ENCODE data around the gene DGKG. TPM values are rescaled to one million over a fixed set of nuclear protein-coding genes. Genes with fewer than 3 reads are reported as not detected.

DGKG gene
- total RNA-seq, 1 experiment from 2014 or later, result 0.36 TPM

DNA sequence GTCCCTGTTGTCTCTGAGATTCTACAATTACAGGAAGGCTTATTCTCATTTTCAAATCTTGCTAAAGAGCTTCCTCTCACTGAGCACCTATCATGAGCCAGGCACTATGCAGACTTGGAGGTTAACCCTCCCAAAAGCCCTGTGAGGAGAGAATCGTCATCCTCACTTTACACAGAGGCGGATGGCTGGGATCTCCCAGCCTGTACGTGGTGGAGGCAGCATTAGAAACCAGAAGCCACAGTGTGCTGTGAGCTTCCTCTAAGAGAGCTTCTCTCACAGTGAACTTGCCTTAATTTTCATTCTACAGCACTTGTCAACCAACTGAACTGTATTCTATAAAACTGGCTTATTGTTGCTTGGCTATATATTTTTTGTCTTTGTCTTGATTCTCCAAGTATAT is 6.1 kb upstream of the DGKG start:
- no peak for DNase-seq (ENCODE audit: low spot score)

GRCh38 chr3:186367631-186368030 is 5.6 kb upstream of the DGKG start:
- DNase-seq (ENCODE audit: low spot score), result no peak

DNA sequence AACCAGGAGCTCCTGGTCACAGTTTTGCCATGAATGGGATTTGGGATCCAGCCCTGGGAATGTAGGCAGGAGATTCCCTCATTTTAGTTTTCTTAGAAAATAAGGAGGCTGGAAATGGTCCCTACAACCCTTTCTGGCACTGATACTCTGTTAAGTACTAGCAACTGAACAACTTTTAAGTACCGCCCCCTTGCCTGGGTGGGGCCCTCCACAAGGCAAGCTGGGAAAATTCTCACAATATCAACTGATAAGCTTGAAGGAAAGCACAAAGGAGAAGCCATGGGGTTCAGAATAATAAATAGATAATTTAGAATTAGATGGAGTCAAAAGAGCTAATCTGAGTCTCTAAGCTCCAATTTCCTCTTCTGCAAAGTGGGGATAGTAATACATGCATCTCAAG is 4.2 kb upstream of the DGKG start:
- DNase-seq (ENCODE audit: low spot score), result no peak

DNA sequence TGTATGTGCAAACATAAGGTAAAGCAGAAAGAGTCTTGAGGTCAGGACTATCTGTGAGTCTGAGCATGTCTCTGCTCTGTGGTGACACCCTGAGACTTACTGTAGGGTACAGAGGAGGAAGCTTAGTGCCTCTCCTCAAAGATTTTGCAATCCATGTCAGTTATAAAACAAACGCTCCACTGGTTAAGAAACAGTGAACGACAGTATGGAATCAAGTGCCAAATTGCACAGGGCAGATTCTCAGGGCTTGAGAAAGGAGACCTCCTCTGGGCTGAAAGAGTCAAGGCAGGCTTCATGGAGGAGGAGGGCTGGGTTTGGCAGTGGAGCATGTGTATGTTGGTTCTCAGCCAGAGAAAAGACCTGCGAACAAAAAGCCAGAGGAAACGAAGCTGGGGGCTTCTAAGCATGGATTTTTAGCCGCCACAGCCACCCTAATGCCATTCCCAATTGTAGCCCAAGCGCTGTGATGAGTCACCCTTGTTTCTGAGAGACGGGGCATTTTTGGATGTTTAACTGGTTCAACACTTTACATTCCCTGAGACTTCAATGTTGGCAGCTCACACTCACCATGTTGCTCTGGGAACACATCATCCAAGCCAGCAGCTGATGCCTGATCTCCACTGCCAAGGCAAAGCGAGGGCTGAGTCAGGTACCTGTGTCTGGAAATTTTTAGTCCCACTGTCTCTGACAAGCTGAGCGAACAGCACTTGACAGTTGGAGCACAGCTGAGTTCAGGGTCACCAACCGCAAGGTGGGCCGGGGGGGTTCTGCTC is 3.4 kb upstream of the DGKG start:
- DNase-seq (ENCODE audit: low spot score), result no peak

DNA sequence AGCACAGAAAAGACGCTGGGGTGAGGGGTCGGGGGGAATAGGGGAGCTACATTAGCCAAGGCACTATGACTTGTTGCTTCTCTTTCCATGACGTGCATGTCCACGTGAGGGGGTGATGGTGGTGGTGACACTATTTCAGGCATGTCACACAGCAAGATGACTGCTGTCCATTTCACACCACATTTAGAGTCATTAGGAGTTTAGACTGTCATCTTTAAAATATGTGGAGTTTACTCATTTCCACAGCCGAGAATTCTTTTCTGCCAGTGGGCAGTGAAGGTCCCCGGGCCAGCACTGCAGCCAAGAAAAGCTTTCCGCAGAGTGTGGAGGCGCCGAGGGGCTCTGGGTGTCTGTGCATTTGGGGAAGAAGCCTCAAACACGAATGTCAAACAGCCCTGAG is 954 bp upstream of the DGKG start:
- DNase-seq (ENCODE audit: low spot score), result no peak

GRCh38 chr3:186362537-186362842 is 456 bp upstream of the DGKG start:
- no peak for DNase-seq (ENCODE audit: low spot score)

DNA sequence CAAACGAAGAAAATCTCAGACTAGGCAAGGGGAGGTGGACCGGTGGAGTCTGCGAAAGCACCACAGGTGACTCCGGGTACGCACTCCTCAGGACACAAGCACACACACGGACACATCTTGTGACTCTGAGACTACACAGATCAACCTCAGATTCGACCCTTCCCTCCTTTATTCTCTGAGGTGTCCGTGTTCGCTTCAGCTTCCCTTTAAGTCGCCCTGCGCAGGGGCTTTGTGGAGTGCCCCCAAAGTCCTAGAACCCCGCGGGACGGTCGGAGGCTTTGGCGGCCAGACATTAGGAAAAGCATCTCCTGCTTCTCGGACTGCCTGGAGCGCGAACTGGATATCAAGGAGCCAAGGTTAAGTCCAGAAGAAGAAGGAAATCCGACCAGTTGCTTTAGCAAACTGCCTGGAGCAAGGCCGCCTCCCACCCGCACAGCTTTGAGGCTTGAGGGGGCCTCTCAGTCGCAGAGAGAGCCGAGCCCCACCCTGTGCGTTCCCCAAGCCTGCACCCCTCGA is 730 bp downstream of the DGKG start:
- no peak for DNase-seq (ENCODE audit: low spot score)

- DNase-seq (ENCODE audit: low spot score), result no peak
Observed at GRCh38 chr3:186360779-186361178, 1.3 kb downstream of the DGKG start.

DNA sequence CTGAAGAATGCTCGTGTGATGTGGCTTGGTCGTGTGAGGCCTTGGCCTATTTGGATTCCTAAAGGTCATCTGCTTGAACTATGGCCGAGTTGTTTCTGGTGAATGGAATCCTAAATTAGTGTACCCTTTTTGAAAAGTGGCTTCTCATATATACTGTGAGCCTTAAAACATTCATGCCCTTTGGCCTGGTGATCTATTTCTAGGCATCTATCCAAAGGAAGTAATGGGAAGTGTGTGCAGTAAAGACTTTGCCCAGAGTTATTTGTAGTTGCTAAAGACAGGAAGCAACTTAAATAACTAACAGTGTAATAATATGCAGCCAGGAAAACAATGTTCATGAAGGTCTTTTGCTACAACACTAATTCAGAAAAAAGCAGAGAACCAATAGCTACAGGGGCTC is 3.0 kb downstream of the DGKG start:
- no peak for DNase-seq (ENCODE audit: low spot score)

DNA sequence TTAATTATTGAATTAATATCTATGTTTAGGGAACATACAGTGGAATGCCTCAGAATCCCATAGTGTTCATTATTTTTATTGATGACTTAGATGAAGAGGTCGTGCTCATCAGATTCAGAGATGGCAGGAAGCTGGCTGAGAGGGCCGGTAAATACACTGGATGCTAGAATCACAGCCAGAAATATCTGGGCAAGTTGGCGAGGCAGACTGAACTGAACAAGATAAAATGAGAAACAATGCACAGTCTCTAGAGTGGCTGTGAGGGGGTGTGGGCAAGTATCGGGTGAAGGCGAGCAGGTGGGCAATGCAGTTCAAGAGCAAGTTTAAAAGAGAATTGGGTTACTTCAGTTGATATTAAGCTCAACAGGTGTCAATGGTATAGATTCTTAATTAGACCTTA is 5.9 kb downstream of the DGKG start:
- no peak for DNase-seq (ENCODE audit: low spot score)

DNA sequence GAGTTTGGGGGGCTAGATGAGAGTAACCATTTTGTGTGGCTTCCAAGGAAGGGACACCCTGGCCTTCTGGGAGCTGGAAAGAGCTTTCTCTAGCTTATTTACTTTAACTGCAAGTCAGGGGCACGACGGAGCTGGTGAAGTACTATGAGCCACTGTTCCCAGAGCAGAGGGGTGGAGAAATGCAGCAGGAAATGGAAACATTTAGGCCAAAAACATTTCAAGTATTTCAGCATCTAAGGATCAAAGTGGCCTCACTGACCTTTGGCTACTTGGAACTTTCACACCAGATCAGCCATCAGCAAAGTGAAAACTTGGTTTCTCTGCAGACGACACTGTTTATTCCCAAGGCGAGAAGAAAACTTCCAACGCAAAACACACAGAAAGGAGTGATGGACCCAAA is 7.9 kb downstream of the DGKG start:
- DNase-seq (ENCODE audit: low spot score), result no peak

DNA sequence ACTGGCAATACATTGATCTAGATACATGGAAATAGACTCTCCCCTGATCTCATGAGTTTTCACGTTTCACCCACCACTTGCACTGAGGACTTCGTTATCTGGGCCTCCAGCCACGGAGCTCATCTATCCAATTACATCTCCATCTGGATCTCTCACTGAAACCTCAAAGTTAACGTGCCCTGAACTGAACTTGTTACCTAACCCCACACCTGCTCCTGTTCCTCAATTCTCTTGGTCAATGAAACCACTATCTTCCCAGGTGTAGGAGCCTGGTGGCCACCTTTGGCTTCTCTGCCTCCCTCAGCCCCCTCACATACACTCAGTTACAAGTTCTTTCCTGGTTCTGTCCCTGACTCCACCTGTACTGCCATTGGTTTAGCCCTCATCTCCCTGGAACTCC is 9.7 kb downstream of the DGKG start:
- DNase-seq (ENCODE audit: low spot score), result no peak

- no peak for DNase-seq (ENCODE audit: low spot score)
Observed at GRCh38 chr3:186342197-186342596, 19.8 kb downstream of the DGKG start.

GRCh38 chr3:186340204-186340603 is 21.8 kb downstream of the DGKG start:
- no peak for DNase-seq (ENCODE audit: low spot score)

- no peak for DNase-seq (ENCODE audit: low spot score)
Observed at GRCh38 chr3:186339180-186339918, 22.7 kb downstream of the DGKG start.

GRCh38 chr3:186333256-186333655 is 28.8 kb downstream of the DGKG start:
- no peak for DNase-seq (ENCODE audit: low spot score)

- no peak for DNase-seq (ENCODE audit: low spot score)
Observed at GRCh38 chr3:186330772-186331460, 31.1 kb downstream of the DGKG start.

- DNase-seq (ENCODE audit: low spot score), result no peak
Observed at GRCh38 chr3:186329589-186329988, 32.4 kb downstream of the DGKG start.

GRCh38 chr3:186327912-186328487 is 34.0 kb downstream of the DGKG start:
- DNase-seq (ENCODE audit: low spot score), result no peak

GRCh38 chr3:186322761-186323160 is 39.3 kb downstream of the DGKG start:
- no peak for DNase-seq (ENCODE audit: low spot score)

- DNase-seq (ENCODE audit: low spot score), result no peak
Observed at GRCh38 chr3:186321746-186322145, 40.3 kb downstream of the DGKG start.

DNA sequence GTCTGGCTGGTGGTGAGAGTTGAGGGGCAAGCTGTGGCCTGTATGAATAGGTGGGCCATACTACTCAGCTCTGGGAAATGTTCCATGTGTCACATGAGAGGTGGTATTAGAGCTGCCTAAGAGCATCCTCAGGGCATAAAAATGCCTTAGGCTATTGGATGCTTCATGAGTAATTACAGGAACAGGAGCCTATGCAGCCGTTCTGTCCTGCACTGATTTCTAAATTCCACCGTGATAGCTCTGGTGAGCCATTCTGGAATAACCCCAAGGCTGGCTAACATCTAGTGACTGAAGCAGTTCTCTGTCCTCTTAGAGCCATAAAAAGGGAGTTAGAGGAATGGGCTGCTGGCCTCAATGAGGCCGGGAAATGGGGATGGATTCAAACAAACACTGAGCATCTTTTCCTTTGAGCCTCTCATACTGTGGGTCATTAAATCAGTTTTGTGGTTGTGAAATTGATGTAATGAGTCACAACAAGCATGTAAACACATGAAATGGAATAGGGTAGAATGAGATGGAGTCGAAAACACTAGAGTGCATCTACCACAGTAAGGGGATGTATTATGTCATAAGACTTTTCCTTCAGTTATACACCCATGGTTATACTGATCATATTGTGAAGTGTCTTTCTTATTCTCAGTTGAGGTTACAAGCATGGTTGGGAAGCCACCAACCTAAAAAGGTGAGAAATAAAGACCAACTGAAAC is 41.0 kb downstream of the DGKG start:
- no peak for DNase-seq (ENCODE audit: low spot score)

Measured in HT-29 (cell line).